Common myeloid progenitor, CD34-positive (primary cell): ENCODE results near the gene VWDE.

Experiments used
- CTCF ChIA-PET: fragments of 350-600 bp; sonication (Branson Sonifier 250); formaldehyde crosslinking; loops from one replicate; lab custom pipeline; 2021; ENCODE audit warnings: antibody characterized with exemption; lab: Charles Lee
- POLR2A ChIA-PET: fragments of 350-600 bp; sonication (Branson Sonifier 250); formaldehyde crosslinking; loops from one replicate; lab custom pipeline; 2021; ENCODE audit warnings: antibody characterized with exemption; lab: Charles Lee
- DNase-seq, 3 donors: peaks; one replicate each; pipeline versions ENCODE4 v3.0.0 to v3.0.0-alpha.2; 2013
- H3K27ac ChIP-seq, 2 experiments: 1 replicate in 1 of 2; 2 replicates in 1 of 2; pipeline ENCODE4 v1.7.0; 2013; ENCODE audit warnings: inconsistent platforms in 2 of 2, low read length in 2 of 2, mild to moderate bottlenecking in 2 of 2, low read depth in 1 of 2, moderate library complexity in 1 of 2; ENCODE audit not compliant: severe bottlenecking in 2 of 2, insufficient read depth in 1 of 2, poor library complexity in 1 of 2
- H3K27me3 ChIP-seq, 5 experiments: replicated peaks in 2 of 5; 1 replicate in 3 of 5; 2 replicates in 2 of 5; pipeline versions ENCODE4 v1.6.1 to v1.7.0; 2013; ENCODE audit warnings: low read length in 4 of 5, mild to moderate bottlenecking in 2 of 5, moderate library complexity in 2 of 5, inconsistent platforms in 1 of 5; ENCODE audit not compliant: insufficient read depth in 5 of 5, control insufficient read depth in 4 of 5
- H3K36me3 ChIP-seq, 4 experiments: 1 replicate in 2 of 4; 2 replicates in 2 of 4; pipeline versions ENCODE4 v1.6.1 to v1.7.0; 2013; ENCODE audit warnings: low read length in 3 of 4, control low read depth in 1 of 4, mild to moderate bottlenecking in 1 of 4; ENCODE audit not compliant: control insufficient read depth in 4 of 4, insufficient read depth in 4 of 4
- H3K4me1 ChIP-seq, 4 experiments: 1 replicate in 3 of 4; 2 replicates in 1 of 4; pipeline versions ENCODE4 v1.6.1 to v1.7.1; 2013; ENCODE audit warnings: low read length in 3 of 4, mild to moderate bottlenecking in 3 of 4, control low read depth in 1 of 4, inconsistent platforms in 1 of 4, moderate library complexity in 1 of 4; ENCODE audit not compliant: control insufficient read depth in 4 of 4, insufficient read depth in 4 of 4; ENCODE audit errors: control extremely low read depth in 1 of 4
- H3K4me3 ChIP-seq, 7 experiments: 1 replicate in 4 of 7; 2 replicates in 3 of 7; pipeline versions ENCODE4 v1.5.1 to v1.7.0; 2013; ENCODE audit warnings: mild to moderate bottlenecking in 7 of 7, low read length in 6 of 7, moderate library complexity in 6 of 7, inconsistent platforms in 2 of 7, low read depth in 2 of 7, control low read depth in 1 of 7; ENCODE audit not compliant: insufficient read depth in 4 of 7, control insufficient read depth in 1 of 7; ENCODE audit errors: extremely low read depth in 1 of 7
- H3K9me3 ChIP-seq, 5 experiments: 1 replicate in 4 of 5; 2 replicates in 1 of 5; pipeline versions ENCODE4 v1.6.1 to v1.7.1; 2013; ENCODE audit warnings: low read length in 4 of 5, mild to moderate bottlenecking in 2 of 5, inconsistent platforms in 1 of 5, low read depth in 1 of 5, moderate library complexity in 1 of 5; ENCODE audit not compliant: control insufficient read depth in 4 of 5, insufficient read depth in 2 of 5; ENCODE audit errors: control extremely low read depth in 1 of 5
- WGBS: methylation state at CpG from one replicate; pipeline ENCODE4 v1.1.5; 2013; ENCODE audit not compliant: insufficient coverage; 5-methylcytosine and 5-hydroxymethylcytosine counted together

The VWDE gene

DNA sequence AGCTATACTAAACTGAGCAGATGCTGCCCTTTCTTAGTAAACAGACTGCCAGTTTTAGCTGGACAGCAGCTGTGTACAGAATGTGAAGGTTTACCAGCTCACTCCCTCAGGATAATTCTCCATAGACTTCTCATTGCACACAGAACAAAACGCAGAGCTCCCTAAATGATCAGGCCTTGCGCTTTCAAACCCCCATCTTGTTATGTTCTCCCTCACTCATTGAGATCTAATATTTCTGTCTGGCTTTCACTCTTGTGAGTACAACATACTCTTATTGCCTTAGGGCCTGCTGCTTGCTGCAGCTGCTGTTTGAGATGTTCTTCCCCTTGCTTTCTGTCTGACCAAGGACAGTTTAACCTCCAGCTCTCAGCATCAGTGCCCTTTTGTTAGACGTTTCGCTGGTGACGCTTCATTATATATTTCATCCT, 17.3 kb downstream of the VWDE start:
- ChIA-PET CTCF (interaction anchor here (0.8 to 1.6 kb wide), 5 partner anchors 8 to 1158 kb away, joined by 3 to 4 read pairs (median 3); partner anchors contain the start of gene VWDE), POLR2A (no interaction called here)
- Histone ChIP-seq H3K4me1 (no peaks in the 10 kb centered on the region), H3K27ac (peak overlapping the region in 1 of 2 experiments; percentile 64), H3K4me3 (no peak overlapping the region), H3K27me3 (no peaks in the 10 kb centered on the region), H3K36me3 (peaks cover 0 to 15% (median 3%) of the 10 kb centered on the region in 4 experiments), H3K9me3 (no peaks in the 10 kb centered on the region)
- no peak for DNase-seq
- 96% methylated on average over 4 of the region's 5 CpGs for WGBS

DNA sequence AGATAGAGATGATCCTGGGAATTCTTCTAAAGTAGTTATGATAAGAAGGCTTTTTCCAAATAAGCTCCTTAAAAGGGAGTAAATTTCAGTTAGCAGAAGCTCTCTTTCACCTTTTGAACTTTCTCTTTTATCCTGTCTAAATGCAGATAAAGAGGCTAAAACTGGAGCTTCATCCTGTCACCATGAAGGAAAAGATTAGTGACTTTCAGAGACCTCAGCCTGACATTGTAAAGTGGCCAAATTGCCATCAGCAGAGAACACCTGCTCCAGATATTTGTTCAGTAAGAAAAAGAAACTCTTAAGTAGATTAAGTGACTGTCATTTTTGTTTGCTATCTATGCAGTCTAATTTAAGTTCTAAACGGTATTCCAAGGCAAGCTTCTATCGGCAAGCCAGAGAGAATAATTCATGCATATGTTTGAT, 18.3 kb downstream of the VWDE start:
- Histone ChIP-seq H3K36me3 (peaks cover 0 to 17% (median 4%) of the 10 kb centered on the region in 4 experiments), H3K27ac (peak overlapping the region in 1 of 2 experiments; percentile 64), H3K27me3 (no peaks in the 10 kb centered on the region), H3K4me3 (no peak overlapping the region), H3K9me3 (no peaks in the 10 kb centered on the region), H3K4me1 (no peaks in the 10 kb centered on the region)
- ChIA-PET CTCF (interaction anchor here (0.8 to 1.6 kb wide), 3 partner anchors 19 to 1157 kb away, joined by 3 to 4 read pairs (median 3); partner anchors contain the start of gene VWDE), POLR2A (no interaction called here)
- no CpG with 5 or more reads among the region's 2 CpGs for WGBS
- DNase-seq, result peak in 2 of 3 donors; percentile 37 to 66

DNA sequence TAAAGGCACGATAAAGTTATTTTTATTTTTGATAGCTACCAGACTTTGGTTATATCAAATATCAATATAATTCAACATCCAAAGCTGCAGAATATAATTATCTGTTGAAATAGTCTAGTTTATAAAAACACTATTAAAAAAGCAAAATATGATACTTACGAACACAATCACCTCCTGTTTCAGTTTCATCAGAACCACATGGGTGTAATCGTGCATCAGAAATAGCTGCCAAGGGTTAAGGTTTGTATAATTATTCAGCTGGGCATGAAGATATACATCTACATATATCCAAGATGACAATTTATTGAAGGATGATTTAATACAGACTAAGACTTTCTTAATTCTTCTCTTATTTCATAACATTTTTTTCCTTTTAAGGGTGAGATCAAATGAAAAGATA, 20.3 kb downstream of the VWDE start:
- Histone ChIP-seq H3K4me3 (no peak overlapping the region), H3K27ac (no peak overlapping the region), H3K4me1 (no peaks in the 10 kb centered on the region), H3K27me3 (no peaks in the 10 kb centered on the region), H3K9me3 (no peaks in the 10 kb centered on the region), H3K36me3 (peaks cover 0 to 27% (median 5%) of the 10 kb centered on the region in 4 experiments)
- DNase-seq, result no peak
- ChIA-PET POLR2A (no interaction called here), CTCF (interaction anchor here (0.8 to 1.1 kb wide), 2 partner anchors 21 to 105 kb away, joined by 3 read pairs; partner anchors contain the start of gene VWDE)
- no CpG with 5 or more reads among the region's 3 CpGs for WGBS

DNA sequence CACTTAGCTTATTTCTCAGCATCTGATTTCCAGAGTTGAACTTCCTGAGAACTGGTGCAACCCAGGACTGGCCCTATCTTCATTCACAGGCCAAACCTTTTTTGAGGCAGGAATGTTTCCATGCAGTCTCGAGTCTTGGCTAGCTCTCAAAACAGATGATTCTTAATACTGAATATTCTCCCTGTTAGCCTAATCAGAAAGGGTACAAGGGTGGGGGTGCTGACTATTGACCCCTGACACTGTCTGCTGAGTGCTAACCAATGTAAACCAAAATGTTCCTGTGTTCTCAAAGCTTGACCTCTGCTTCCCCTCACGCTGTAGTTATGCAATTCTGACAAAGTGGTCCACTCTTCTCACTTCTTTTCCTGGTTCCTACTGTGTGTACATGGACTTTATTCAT, 25.3 kb downstream of the VWDE start:
- no peak for DNase-seq
- ChIA-PET CTCF (interaction anchor here (1.1 to 1.9 kb wide), 3 partner anchors 8 to 112 kb away, joined by 3 to 4 read pairs (median 3); no protein-coding TSS in a partner anchor), POLR2A (no interaction called here)
- 81% methylated on average over 2 of the region's 2 CpGs for WGBS
- peaks cover 0 to 15% (median 6%) of the 10 kb centered on the region in 4 experiments for H3K36me3 ChIP-seq
- H3K4me1 ChIP-seq, result no peaks in the 10 kb centered on the region
- H3K27me3 ChIP-seq, result no peaks in the 10 kb centered on the region
- H3K9me3 ChIP-seq, result no peaks in the 10 kb centered on the region
- no peak overlapping the region for H3K27ac ChIP-seq
- H3K4me3 ChIP-seq, result no peak overlapping the region

DNA sequence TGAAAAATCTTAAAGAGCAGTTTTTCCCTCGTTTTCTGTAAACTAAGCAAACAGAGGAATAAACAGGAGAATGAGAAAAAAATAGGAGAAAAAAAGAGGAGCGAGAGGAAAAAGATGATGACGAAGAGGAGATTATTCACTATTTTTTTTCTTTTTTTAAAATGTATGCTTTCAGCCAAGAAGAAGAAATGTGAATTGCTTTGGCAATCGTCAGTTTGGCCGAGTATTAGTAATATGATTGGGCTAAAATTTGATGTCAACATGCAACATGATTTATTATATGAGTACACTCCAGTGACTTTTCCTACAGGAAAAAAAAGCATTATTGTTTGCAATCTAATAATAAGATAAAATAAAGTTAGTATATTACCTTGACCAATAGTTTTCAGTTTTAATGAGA, 26.3 kb downstream of the VWDE start:
- no peaks in the 10 kb centered on the region for H3K27me3 ChIP-seq
- WGBS, result 100% methylated on average over 1 of the region's 5 CpGs
- no peak overlapping the region for H3K27ac ChIP-seq
- ChIA-PET CTCF (interaction anchor here (0.7 kb wide), 1 partner anchor 16 kb away, joined by 3 read pairs; no protein-coding TSS in a partner anchor), POLR2A (no interaction called here)
- peaks cover 2 to 20% (median 6%) of the 10 kb centered on the region in 4 experiments for H3K36me3 ChIP-seq
- H3K4me1 ChIP-seq, result no peaks in the 10 kb centered on the region
- no peak overlapping the region for H3K4me3 ChIP-seq
- no peaks in the 10 kb centered on the region for H3K9me3 ChIP-seq
- no peak for DNase-seq

DNA sequence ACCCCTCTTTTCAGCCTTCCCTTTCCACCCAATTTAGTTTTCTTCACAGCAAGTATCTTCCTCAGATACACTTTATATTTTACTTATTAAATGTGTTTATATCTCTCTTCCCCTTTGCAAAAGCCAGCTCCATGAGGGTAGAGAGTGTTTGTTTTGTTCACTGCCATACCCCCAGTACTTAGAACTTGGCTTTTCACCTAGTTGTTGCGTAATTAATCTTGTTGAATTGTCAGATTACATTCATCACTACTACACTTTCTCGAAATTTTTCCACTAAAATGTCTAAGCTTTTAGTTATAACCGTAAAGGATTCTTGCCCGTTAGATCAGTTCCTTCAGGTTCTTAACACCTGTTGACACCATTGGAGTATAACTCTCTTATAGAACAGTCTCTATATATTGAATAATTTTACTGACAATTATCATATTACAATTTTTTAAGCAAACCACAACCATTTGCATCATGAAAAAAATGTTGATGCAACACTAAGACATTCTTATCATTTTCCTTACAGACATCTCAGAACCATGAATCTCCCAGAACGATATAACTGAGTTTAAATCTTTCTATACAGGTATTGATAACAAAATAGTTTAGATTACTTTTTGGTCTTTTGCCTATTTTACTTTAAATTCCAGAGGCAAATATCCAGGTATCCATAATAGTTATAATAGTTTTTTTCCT, 29.9 kb downstream of the VWDE start:
- Histone ChIP-seq H3K4me1 (no peaks in the 10 kb centered on the region), H3K9me3 (no peaks in the 10 kb centered on the region), H3K4me3 (no peak overlapping the region), H3K27me3 (no peaks in the 10 kb centered on the region), H3K36me3 (peaks cover 2 to 20% (median 11%) of the 10 kb centered on the region in 4 experiments), H3K27ac (no peak overlapping the region)
- DNase-seq, result no peak
- ChIA-PET POLR2A (no interaction called here), CTCF (interaction anchor here (1.3 kb wide), 1 partner anchor 11 kb away, joined by 3 read pairs; no protein-coding TSS in a partner anchor)
- 79% methylated on average over 3 of the region's 5 CpGs for WGBS

DNA sequence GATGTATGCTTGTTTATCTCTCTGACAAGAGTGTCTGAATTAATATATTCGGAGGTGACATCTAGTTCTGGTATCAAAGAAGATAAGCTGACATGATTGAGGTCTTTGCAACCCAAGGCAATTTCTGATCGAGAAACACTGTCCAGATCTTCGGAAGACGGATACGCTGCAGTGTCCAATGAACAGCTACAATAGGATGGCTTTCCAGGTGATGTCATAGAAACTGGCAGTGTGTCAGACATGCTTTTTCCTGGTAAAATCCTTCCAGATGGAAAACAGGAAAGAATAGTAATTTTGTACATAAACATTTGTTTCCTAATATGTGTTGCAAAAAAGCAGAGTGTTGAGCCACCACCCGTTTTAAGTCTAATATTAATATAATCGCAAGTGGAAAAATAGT, 33.4 kb downstream of the VWDE start:
- ChIA-PET CTCF (no interaction called here), POLR2A (no interaction called here)
- no peaks in the 10 kb centered on the region for H3K27me3 ChIP-seq
- 98% methylated on average over 5 of the region's 7 CpGs for WGBS
- no peaks in the 10 kb centered on the region for H3K4me1 ChIP-seq
- H3K9me3 ChIP-seq, result no peaks in the 10 kb centered on the region
- H3K4me3 ChIP-seq, result no peak overlapping the region
- H3K36me3 ChIP-seq, result peaks cover 7 to 21% (median 9%) of the 10 kb centered on the region in 4 experiments
- DNase-seq, result no peak
- no peak overlapping the region for H3K27ac ChIP-seq
